ENCODE data around the gene ZNF691.
"Not testable (repeated sequence)": the region's sequence is repeated elsewhere in the genome, so short reads cannot be mapped to it uniquely, and the experiment has no call there.

ZNF691 gene

GRCh38 chr1:42846257-42847110, at the start of gene ZNF691:
ZNF691 (plus strand) TSS chr1:42846613; CDS start chr1:42849659, 3,046 bp downstream.
- H3K4me3 ChIP-seq: peak within 1 kb of the TSS; percentile 67 to 91 (median 83)
- peak within 1 kb of the TSS; percentile 64 to 93 (median 88) for H3K27ac ChIP-seq

- Histone ChIP-seq H3K27ac (no peak overlapping the region), H3K4me3 (no peak overlapping the region)
These were observed 49.0 kb upstream of the ZNF691 start for GRCh38 chr1:42797414-42797813.

- Histone ChIP-seq H3K27ac (no peak overlapping the region), H3K4me3 (no peak overlapping the region)
These were observed 48.4 kb upstream of the ZNF691 start for GRCh38 chr1:42797979-42798378.

- Histone ChIP-seq H3K27ac (peak overlapping the region in 1 of 21 experiments; percentile 33), H3K4me3 (no peak overlapping the region)
These were observed 44.5 kb upstream of the ZNF691 start for GRCh38 chr1:42801832-42802473.

- no peak overlapping the region for H3K4me3 ChIP-seq
- H3K27ac ChIP-seq: peak overlapping the region in 2 of 21 experiments; percentile 3 to 13
These were observed 40.2 kb upstream of the ZNF691 start for GRCh38 chr1:42806171-42806570.

GRCh38 chr1:42806593-42806992, 39.8 kb upstream of the ZNF691 start:
- no peak overlapping the region for H3K4me3 ChIP-seq
- H3K27ac ChIP-seq: peak overlapping the region in 2 of 21 experiments; percentile 3 to 13

GRCh38 chr1:42807056-42807668, 39.3 kb upstream of the ZNF691 start:
- H3K27ac ChIP-seq: peak overlapping the region in 1 of 21 experiments; percentile 32
- H3K4me3 ChIP-seq: no peak overlapping the region

- H3K27ac ChIP-seq, H3K4me3 ChIP-seq: not testable (repeated sequence)
These were observed 31.6 kb upstream of the ZNF691 start for GRCh38 chr1:42814815-42815214.

- Histone ChIP-seq H3K4me3 (peak overlapping the region; percentile 48 to 70 (median 57)), H3K27ac (peak overlapping the region in 20 of 21 experiments; percentile 88 to 100 (median 98))
These were observed 30.4 kb upstream of the ZNF691 start for GRCh38 chr1:42815941-42816584.

- Histone ChIP-seq H3K27ac (peak within 1 kb of the TSS; percentile 88 to 100 (median 97)), H3K4me3 (peak within 1 kb of the TSS; percentile 48 to 70 (median 57))
These were observed 29.6 kb upstream of the ZNF691 start, which contains the start of the genes ERMAP and SVBP for GRCh38 chr1:42816585-42817439. ERMAP (plus strand) TSS chr1:42817122; CDS start chr1:42830449, 13,327 bp downstream. SVBP (minus strand) TSS chr1:42817397; CDS start chr1:42816544, 853 bp downstream.

- Histone ChIP-seq H3K27ac (peak overlapping the region in 20 of 21 experiments; percentile 88 to 100 (median 98)), H3K4me3 (peak overlapping the region; percentile 48 to 70 (median 57))
These were observed 29.0 kb upstream of the ZNF691 start for GRCh38 chr1:42817440-42817767.

- Histone ChIP-seq H3K27ac (no peak overlapping the region), H3K4me3 (no peak overlapping the region)
These were observed 28.4 kb upstream of the ZNF691 start for GRCh38 chr1:42817976-42818375.

- no peak overlapping the region for H3K4me3 ChIP-seq
- peak overlapping the region in 1 of 21 experiments; percentile 1 for H3K27ac ChIP-seq
These were observed 25.6 kb upstream of the ZNF691 start for GRCh38 chr1:42820813-42821212.

GRCh38 chr1:42821690-42822089, 24.7 kb upstream of the ZNF691 start:
- no peak overlapping the region for H3K27ac ChIP-seq
- no peak overlapping the region for H3K4me3 ChIP-seq

GRCh38 chr1:42822800-42823392, 23.5 kb upstream of the ZNF691 start:
- Histone ChIP-seq H3K27ac (no peak overlapping the region), H3K4me3 (no peak overlapping the region)

GRCh38 chr1:42824481-42825035, 21.9 kb upstream of the ZNF691 start:
- Histone ChIP-seq H3K27ac (no peak overlapping the region), H3K4me3 (no peak overlapping the region)

GRCh38 chr1:42825036-42825851, 21.2 kb upstream of the ZNF691 start:
- no peak overlapping the region for H3K4me3 ChIP-seq
- H3K27ac ChIP-seq: no peak overlapping the region

Measured in skin epidermis (tissue), 12 donors.